ENCODE results near the gene SMYD3.

- TF ChIP-seq CTCF (IDR thresholded peaks at IDR 0.05) (no peak), POLR2A (IDR thresholded peaks at IDR 0.05; ENCODE audit: low read depth) (no peak)
Observed at GRCh38 chr1:246147524-246148461, 359.3 kb downstream of the SMYD3 start.
